Fibroblast of skin of left biceps (primary cell): ENCODE data around the gene NAA38.
A peak's percentile ranks its signal among the peaks of the same experiment; 100 is the strongest.
"Not testable (repeated sequence)": the region's sequence is repeated elsewhere in the genome, so short reads cannot be mapped to it uniquely, and the experiment has no call there.

Source experiments
- DNase-seq, 2 experiments: peaks; one replicate each; pipeline ENCODE4 v3.0.0-alpha.2; 2013; ENCODE audit warnings: low read depth in 2 of 2

Gene NAA38

DNA sequence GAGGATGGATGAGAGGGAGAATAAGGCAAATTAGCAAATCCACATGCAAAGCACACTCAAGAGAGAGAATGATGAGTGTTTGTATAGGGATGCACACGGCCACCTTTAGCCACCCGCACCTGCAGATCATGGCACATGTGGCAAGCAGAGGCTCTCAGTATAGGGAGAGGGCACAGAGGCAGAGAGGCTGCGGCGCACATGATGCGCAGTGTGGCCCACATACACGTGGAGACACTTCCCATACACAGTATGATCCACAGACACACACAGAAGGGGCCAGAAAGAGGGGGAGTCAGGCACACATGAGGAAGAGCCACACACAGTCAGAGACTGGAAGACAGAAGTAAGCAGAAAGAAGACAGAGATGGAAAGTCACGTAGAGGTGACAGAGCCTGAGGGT lies 24.7 kb upstream of the NAA38 start:
- DNase-seq: no peak

DNA sequence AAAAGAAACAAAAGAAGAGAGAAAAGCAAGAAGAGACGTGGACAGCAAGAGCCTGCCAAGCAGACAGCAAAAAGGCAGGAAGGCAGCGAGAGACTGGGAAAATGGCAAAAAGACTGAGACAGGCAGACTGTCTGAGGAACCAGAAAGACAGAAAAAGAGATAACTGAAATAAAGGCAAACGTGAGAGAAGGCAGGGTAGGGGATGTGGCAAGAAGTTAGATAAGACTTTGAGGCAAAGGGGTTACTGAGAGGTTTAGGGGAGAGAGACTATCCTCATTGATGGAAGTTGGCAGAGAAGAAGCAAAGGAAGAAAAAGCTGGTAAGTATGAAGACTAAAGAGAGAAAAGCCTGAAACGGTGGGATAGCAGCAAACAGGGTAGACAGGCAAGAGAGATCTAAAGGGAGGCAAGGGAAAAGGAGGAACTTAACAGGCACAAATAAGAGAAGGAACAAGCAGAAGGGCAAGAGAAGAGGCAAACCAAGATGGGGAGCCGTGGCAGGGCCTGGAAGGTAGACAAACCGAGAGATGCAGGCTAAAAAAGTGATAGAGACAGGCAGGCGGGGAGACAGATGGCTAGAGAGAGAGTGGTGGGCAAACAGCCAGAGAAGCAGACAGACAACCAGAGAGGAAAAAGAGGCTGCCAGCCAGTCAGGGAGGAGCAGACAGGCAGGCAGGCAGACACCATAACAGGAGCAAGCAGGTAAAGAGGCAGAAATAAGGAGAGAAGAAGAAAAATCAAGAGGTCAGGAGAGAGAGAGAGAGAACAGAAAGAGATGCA lies 24.1 kb upstream of the NAA38 start:
- DNase-seq: no peak

DNA sequence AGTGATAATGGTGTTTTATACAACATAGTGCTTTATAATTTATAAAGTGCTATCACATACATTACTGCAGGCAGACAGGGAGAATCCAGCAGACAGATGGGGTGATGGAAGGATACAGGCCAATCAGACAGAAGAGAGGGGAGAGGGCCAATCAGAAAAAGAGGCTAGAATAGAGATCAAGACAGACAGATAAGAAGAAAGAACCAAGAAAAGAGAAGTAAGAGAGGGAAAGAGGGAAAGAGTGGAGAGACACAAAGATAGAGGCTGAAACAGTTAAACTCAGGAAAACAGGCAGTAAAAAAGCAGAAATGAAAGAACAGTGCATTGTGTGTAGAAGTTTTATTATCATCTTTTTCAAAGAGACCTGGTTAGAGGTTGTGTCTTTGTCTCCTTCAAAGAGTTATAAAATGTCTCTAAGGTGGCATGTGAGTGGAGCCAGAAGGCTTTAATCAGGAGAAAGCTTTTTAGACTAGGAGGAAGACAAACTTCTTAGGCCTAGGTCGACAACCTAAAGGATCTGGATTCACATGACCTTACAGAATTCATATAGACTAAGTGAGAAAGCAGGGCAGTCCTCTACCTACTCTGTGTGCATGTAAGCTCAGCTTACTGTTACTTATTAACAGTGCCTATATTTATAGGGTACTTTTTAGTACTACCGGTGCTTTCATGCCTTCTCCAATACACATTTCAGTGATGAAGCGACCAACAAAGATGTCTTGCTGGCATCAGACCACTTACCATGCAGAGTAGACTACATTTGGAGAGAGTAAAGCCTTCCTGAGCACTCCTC lies 22.9 kb upstream of the NAA38 start:
- DNase-seq: no peak

DNA sequence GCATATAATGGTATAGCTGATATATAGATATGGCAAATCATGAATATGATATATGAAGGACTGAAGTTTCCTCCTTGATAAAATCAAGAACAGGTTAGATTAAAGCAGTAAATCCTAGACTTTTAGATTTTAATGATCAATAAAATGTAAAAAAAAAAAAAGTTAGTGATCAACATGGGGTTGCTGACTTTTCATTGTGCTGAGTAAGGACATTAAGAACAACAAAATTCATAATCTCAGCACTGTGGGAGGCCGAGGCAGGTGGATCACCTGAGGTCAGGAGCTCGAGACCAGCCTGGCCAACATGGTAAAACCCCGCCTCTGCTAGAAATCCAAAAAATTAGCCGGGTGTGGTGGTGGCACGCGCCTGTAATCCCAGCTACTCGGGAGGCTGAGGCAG lies 20.9 kb upstream of the NAA38 start:
- no peak for DNase-seq

DNA sequence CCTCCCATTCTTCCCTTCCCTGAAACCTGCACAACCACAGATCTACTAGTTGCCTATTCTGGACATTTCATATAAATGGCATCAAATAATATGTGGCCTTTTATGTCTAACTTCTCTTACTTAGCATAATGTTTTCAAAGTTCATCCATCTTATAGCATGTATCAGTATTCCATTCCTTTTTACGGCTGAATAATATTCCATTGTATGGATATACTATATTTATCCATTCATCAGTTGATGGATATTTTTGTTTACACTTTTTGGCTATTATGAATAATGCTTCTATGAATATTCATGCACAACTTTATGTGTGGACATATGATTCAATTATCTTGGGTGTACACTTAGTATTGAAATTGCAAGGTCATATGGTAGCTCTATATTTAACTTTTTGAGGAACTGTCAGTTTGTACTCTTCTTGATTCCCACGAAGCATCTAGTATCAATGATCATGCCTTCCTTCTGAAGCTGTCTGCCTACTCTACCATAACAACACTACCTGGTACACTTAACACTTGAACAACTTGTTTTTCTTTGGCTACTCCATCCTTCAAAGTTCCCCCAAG lies 18.5 kb upstream of the NAA38 start:
- no peak for DNase-seq

DNA sequence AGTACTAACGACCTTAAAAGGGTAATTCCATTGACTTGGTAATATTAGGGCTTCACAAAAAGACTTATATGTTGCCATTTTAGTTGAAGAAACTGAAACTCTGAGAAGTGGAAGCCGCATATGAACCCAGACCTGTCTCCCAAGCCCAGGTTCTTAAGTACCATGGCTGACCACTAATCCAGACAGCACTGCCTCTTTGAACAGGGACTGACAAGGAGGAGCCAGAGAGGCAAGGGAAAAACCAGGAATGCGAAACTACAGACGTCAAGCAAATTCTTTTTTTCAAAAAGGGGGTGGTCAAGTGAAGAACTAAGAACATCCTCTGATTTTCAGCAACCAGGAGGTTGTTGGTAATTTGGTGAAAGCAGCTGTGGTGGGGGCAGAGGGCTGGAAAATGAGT lies 15.7 kb upstream of the NAA38 start:
- no peak for DNase-seq

DNA sequence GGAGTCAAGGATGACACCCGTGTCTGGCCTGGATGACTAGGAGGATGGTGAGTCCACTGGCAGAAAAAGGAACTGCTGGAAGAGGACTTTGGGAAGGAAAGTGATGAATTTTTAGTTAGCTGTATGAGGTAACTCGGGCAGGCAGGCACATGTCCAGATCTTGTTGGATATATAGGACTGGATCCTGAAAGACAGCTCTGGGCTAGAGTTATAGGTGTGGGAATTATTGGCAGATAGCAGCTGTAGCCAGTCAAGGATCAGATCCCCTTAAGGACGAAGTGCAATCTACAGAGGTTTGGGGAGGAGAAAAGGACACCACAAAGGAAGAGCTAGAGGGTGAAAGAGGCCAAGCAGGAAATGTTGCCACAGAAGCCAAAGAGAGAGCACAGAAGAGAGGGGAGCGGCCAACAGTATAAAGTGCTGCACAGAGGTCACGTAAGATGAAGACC lies 10.5 kb upstream of the NAA38 start:
- no peak for DNase-seq

DNA sequence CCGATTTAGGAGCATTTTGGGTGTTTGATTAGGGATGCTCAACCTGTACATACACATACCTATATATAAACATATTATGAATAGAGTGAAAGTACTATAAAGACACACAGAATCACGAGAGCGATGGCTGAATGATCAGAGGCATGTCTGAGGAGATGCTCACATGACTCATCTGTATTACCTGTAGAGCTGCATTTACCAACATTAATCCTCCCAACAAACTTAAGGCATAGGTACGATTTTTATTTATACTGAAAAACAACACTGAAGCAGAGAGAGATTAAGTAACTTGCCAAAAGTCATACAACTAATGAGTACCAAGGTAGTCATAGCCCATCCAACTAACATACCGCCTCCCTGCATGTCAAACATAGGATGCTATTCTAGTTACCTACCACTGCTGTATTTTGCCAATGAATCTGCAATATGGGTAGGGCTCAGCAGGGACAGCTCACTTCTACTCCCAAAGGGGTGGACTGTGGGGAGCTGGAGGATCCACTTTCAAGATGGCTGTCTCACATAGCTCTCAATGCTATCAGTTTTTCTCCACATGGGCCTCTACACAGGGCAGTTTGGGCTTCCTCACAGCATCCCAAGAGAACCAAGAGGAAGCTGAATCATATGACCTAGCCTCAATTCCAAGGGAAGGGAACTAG lies 7.8 kb upstream of the NAA38 start:
- no peak for DNase-seq

DNA sequence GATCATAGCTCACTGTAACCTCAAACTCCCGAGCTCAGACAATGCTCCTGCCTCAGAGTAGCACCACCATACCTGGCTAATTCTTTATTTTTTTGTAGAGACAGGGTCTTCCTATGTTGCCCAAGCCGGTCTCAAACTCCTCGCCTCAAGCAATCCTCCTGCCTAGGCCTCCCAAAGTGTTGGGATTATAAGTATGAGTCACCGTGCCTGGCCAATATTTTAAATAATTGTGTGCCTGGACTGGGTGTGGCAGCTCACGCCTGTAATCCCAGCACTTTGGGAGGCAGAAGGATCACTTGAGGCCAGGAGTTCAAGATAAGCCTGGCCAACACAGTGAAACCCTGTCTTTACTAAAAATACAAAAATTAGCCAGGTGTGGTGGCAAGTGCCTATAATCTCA lies 7.0 kb upstream of the NAA38 start:
- DNase-seq: not testable (repeated sequence)

DNA sequence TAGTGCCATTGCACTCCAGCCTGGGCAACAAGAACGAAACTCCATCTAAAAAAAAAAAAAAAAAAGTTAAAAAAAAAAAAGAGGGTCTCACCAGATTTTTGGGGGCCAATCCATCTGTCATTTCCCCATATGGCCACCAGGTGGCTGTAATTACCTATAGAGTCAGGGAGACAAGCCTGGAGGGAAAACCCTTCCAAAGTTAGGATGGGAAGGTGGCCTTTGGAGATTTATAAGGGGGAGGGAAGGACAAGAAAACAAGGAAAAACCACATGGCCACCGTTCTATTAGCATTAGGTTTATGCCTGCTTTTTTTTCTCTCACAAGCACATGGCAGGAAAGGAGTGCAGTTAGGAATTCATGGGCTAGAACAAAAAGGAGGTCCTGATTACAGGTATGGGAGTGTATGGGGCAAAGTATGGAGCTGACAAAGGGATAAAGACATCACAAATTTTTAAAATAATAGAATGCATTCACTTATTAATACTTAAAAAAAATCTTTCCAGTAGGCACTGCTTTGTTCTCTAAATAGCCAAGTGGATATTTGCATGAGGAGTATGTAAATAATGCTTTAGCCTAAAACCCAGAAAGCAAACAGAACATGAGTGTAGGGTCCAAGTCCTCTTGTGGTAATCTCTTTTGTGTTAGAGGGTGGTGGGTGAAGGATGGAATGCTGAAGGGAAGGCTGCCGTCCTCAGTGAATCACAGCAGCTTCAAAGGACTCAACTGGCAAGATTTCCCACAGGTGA lies 5.5 kb upstream of the NAA38 start:
- DNase-seq: no peak

DNA sequence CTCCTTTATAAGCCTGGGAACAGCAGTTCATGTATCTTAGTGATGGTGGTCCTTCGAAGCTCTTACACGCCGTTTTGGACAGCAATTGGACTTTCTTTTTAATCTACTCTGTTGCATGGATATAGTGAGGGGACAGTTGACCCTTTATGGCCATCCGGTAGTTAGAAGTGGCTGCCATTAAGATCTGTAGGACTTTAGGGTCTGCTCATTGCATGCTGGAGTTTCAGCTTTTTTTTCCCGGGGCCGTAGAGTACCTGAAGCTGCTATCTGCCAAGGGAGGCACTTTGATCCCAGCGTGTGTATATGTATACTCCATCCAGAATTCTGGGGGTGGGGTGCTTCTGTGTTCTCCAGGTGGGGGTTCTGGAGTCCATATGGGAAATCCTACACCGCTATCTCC lies 1.7 kb upstream of the NAA38 start:
- no peak for DNase-seq

DNA sequence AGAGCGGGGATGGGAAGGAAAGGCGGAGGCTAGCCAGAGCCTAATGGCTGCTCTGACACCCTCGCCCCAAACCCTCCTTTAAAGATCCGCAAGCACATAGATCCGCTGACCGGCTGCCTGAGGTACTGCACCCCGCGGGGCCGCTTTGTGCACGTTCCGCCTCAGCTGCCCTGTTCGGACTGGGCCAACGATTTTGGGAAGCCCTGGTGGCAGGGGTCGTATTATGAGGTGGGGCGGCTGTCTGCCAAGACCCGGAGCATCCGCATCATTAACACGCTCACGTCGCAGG lies 1.1 kb upstream of the NAA38 start:
- no peak for DNase-seq

DNA sequence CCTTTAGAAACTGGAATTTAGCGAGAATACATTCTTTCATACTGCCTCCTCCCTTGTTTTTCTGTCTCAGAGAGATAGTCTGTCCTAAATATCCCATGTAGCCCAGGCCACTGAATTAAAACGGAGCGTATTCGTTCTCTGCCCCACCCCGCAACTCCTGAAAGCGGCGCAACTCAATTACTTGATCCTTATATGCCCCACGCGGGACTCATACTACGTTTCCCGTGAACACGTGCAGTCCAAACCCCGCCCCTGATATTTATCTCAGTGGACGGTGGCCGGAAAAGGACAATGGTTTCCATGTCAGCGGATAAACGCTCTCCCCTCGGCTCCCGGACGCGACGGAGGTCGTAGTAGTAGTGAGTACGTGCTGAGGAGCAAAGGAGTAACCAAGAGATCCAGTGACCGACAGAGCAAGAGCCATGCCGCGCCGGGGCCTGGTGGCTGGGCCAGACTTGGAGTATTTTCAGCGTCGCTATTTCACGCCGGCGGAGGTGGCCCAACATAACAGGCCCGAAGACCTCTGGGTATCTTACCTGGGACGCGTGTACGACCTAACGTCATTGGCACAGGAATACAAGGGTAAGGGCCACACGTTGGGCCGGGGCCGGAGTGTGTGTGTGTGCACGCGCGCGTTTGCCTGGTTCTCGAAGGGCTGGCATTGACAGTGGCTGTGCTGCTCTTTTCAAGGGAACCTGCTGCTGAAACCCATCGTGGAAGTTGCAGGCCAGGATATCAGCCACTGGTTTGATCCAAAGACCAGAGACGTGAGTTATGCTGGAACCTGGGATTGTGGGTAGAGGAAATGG lies 558 bp upstream of the NAA38 start, which contains the start of gene CYB5D1:
CYB5D1 (plus strand) TSS at position 291 of the 809 bp plus-strand sequence; CDS start at position 423, 132 bp downstream.
- DNase-seq: peak; percentile 85 to 86

DNA sequence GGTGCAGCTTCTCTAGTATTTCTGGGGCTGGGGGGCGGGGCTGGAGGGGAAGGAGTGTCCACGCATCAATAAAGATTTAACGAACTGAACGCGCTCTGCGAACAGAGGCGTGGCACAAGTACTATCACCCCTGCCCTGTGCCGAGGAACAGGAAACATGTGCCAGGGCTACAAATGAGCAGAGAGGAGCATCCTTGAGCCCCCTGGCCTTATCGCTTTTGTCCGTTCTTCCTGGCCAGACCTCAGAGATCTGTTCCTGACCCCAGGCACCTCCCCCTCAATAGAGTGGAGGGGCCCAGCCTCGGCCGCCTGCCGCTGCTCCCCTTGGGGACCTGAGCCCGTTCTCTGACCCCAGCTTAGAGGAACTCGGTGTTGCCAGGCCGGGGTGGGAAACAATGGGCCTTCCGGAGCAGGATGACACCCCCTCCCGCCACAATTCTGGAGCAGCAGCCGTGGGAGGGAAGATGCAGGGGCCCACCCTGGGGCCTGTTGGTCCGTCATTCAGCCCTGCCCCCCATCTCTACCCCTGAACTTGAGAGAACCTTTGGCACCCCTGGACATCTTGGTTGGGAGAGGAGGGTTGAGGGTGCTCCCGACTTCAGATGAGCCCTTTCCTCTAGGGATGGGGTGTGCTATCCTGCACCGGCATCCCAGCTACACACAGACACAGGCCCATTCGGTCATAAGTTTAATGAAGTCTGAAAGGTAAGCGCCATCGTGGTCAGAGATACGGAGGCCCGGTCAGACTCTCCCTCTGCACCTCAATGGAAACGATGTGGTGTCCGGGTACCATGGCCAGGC lies 1.1 kb downstream of the NAA38 start:
- DNase-seq: no peak

DNA sequence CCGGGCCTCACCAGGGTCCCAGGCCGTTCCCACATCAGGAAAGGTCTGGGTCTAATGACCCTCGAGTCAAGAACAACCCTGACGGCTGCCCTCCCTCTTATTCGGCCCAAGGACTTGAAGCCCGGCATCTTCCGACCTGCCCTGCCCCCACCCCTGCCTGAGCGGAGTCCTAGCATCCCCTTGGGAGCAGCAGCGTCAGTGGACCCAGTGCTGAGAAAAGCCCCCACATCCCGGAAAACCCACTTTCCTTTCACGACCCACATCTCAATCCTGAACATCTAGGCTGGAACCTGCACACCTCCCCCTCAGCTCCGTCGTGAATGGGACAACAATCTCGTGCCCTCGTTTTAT lies 1.7 kb downstream of the NAA38 start:
- DNase-seq: no peak

DNA sequence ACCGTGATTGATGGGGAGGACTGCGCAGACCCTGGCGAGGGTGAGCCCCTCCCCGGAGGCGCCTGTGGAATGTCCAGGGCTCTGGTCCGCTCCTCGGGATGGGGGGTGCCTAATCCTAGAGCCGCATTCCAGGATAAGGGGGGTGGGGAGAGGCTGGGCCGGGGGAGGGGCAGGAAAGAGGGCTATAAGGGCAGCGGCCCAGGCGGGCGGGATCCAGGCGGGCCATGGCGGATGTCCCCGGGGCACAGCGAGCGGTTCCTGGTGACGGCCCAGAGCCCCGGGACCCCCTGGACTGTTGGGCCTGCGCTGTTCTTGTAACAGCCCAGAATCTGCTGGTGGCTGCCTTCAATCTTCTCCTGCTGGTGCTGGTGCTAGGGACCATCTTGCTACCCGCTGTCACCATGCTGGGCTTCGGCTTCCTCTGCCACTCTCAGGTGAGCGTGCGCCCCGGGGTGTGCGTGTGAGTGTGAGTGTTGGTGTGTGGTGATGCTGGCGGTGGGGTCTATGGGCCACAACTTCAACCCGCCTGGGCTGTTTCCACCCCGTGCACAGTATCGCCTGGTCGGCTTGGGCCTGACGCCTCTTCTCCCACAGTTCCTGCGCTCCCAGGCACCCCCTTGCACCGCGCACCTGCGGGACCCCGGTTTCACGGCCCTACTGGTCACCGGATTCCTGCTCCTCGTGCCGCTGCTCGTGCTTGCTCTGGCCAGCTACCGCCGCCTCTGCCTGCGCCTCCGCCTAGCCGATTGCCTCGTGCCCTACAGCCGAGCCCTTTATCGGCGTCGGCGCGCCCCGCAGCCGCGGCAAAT lies 2.3 kb downstream of the NAA38 start, which contains the start of gene TMEM88:
TMEM88 (plus strand) TSS at position 216 of the 809 bp plus-strand sequence; CDS start at position 225, 9 bp downstream.
- DNase-seq: no peak

DNA sequence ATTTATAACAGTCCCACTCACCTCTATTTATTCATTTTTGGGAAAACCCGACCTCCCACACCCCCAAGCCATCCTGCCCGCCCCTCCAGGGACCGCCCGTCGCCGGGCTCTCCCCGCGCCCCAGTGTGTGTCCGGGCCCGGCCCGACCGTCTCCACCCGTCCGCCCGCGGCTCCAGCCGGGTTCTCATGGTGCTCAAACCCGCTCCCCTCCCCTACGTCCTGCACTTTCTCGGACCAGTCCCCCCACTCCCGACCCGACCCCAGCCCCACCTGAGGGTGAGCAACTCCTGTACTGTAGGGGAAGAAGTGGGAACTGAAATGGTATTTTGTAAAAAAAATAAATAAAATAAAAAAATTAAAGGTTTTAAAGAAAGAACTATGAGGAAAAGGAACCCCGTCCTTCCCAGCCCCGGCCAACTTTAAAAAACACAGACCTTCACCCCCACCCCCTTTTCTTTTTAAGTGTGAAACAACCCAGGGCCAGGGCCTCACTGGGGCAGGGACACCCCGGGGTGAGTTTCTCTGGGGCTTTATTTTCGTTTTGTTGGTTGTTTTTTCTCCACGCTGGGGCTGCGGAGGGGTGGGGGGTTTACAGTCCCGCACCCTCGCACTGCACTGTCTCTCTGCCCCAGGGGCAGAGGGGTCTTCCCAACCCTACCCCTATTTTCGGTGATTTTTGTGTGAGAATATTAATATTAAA lies 3.1 kb downstream of the NAA38 start:
- DNase-seq: no peak

DNA sequence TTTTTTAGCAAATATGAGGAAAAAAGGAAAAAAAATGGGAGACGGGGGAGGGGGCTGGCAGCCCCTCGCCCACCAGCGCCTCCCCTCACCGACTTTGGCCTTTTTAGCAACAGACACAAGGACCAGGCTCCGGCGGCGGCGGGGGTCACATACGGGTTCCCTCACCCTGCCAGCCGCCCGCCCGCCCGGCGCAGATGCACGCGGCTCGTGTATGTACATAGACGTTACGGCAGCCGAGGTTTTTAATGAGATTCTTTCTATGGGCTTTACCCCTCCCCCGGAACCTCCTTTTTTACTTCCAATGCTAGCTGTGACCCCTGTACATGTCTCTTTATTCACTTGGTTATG lies 3.7 kb downstream of the NAA38 start:
- DNase-seq: no peak
